ENCODE measurements around the gene MORC2. TPM values are rescaled to one million over a fixed set of nuclear protein-coding genes. Genes with fewer than 3 reads are reported as not detected.

Gene MORC2
- total and polyA plus RNA-seq, 9 of the 15 experiments (the other 6 are each of a cell fraction or from before 2014, with no cell fraction given) = 3.3 to 34.7 (median 16.7) TPM

GRCh38 chr22:30883586-30884145 is 84.9 kb downstream of the MORC2 start:
- CTCF ChIA-PET (ENCODE audit: low intra/inter-chr PET ratio) = no interaction called here
- ATAC-seq (no peak), FAIRE-seq (no peak), DNase-seq (ENCODE audit: extremely low read depth in 1 of 4, low spot score in 3 of 4) (no peak)
- Histone ChIP-seq H3K27me3 (ENCODE audit: control insufficient read depth in 2 of 2, insufficient read depth in 2 of 2, low read length in 2 of 2) (no peaks in the 10 kb centered on the region), H3K36me3 (ENCODE audit: control insufficient read depth, insufficient read depth, low read length) (peaks cover 21% of the 10 kb centered on the region; the same call in 2 of the 3 replicates), H3K4me2 (ENCODE audit: insufficient read depth, low read length) (peak overlapping the region; percentile 93), H3K27ac (ENCODE audit: extremely low read depth, low read depth, low read length) (no peak overlapping the region; the same call in 2 of the 3 replicates), H3K9ac (ENCODE audit: insufficient read depth in 1 of 2, low read depth in 2 of 2, low read length in 2 of 2) (peak overlapping the region; percentile 46 to 88; a peak in 3 of 4 replicates), H4K20me1 (replicated peaks; ENCODE audit: control insufficient read depth, insufficient read depth, low read length) (0 out of 2 replicates have a peak, but pooled peaks cover 6% of the 10 kb centered on the region), H3K9me1 (ENCODE audit: control insufficient read depth, insufficient read depth, low read length) (no peaks in the 10 kb centered on the region), H3K4me3 (peak overlapping the region; percentile 45; the same call in 1 of the 2 replicates), H3K79me2 (ENCODE audit: control insufficient read depth, insufficient read depth, low read length) (peaks cover 38% of the 10 kb centered on the region), H3K9me3 (replicated peaks; ENCODE audit: control insufficient read depth, insufficient read depth, low read depth, low read length) (no peaks in the 10 kb centered on the region), H2AFZ (ENCODE audit: low read depth, low read length) (no peak overlapping the region), H3K4me1 (replicated peaks in 1 of 2; ENCODE audit: control insufficient read depth in 2 of 2, insufficient read depth in 2 of 2, low read length in 2 of 2) (peaks cover 28 to 64% of the 10 kb centered on the region in 2 experiments)
- WGBS (ENCODE audit: insufficient coverage, low coverage, missing lambda C conversion rate) = 81% methylated on average over 2 of the region's 7 CpGs
- intact Hi-C loops (cut with micrococcal nuclease) (no loop called here), in situ Hi-C loops (cut with MboI) (no loop called here)
- BruUV-seq (replicated peaks) = no TSS peak
- POLR2A ChIA-PET = no interaction called here
- no peak for TF ChIP-seq BRF2 (IDR thresholded peaks at IDR 0.05; ENCODE audit: borderline replicate concordance, insufficient read depth, insufficient read length)
- TF ChIP-seq ARID1B (IDR thresholded peaks at IDR 0.05) = no peak
- TF ChIP-seq ZBTB26 (CRISPR knock-in tag; IDR thresholded peaks at IDR 0.05) = no peak
- TF ChIP-seq MCM7 (IDR thresholded peaks at IDR 0.05) = no peak
- TF ChIP-seq POLR2H (tag; IDR thresholded peaks at IDR 0.05; ENCODE audit: low read depth) = no peak
- no peak for TF ChIP-seq ZNF174 (CRISPR knock-in tag; IDR thresholded peaks at IDR 0.05)
- no peak for TF ChIP-seq MYBL2 (IDR thresholded peaks at IDR 0.05; ENCODE audit: low read depth)
- TF ChIP-seq MYBL2 (CRISPR knock-in tag; IDR thresholded peaks at IDR 0.05; ENCODE audit: borderline replicate concordance) = no peak
- TF ChIP-seq TOE1 (IDR thresholded peaks at IDR 0.05; ENCODE audit: borderline replicate concordance) = no peak
- TF ChIP-seq TOE1 (CRISPR knock-in tag; IDR thresholded peaks at IDR 0.05; ENCODE audit: borderline replicate concordance, low read depth) = no peak
- no peak for TF ChIP-seq RBM14 (IDR thresholded peaks at IDR 0.05; ENCODE audit: borderline replicate concordance, insufficient read depth, low read depth, low read length)
- TF ChIP-seq PCBP1 (IDR thresholded peaks at IDR 0.05; ENCODE audit: low read depth, low read length, poor library complexity, severe bottlenecking) = no peak
- TF ChIP-seq BCLAF1 (IDR thresholded peaks at IDR 0.05; ENCODE audit: borderline replicate concordance in 1 of 2, control insufficient read depth in 1 of 2, low read depth in 2 of 2, low read length in 1 of 2) = no peak
- TF ChIP-seq ERF (CRISPR knock-in tag; IDR thresholded peaks at IDR 0.05) = no peak
- TF ChIP-seq, protein P1, sequence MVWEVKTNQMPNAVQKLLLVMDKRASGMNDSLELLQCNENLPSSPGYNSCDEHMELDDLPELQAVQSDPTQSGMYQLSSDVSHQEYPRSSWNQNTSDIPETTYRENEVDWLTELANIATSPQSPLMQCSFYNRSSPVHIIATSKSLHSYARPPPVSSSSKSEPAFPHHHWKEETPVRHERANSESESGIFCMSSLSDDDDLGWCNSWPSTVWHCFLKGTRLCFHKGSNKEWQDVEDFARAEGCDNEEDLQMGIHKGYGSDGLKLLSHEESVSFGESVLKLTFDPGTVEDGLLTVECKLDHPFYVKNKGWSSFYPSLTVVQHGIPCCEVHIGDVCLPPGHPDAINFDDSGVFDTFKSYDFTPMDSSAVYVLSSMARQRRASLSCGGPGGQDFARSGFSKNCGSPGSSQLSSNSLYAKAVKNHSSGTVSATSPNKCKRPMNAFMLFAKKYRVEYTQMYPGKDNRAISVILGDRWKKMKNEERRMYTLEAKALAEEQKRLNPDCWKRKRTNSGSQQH (CRISPR knock-in tag; IDR thresholded peaks at IDR 0.05) = no peak

Measured in K562 (cell line).